OCI-M2 (cell line): Measurements from ENCODE around the gene MAGEB6B.
"Not testable (repeated sequence)": the region's sequence is repeated elsewhere in the genome, so short reads cannot be mapped to it uniquely, and the experiment has no call there.

Experiments used
- DNase-seq: peaks from one replicate; lab custom pipeline; 2025; ENCODE audit not compliant: unreplicated experiment; lab: John Stamatoyannopoulos, UW

MAGEB6B gene

GRCh38 chrX:26160301-26160700 is at the start of gene MAGEB6B:
MAGEB6B (plus strand) TSS chrX:26160601; CDS start chrX:26160601, 0 bp downstream.
- no peak for DNase-seq

GRCh38 chrX:26138274-26138673 is 22.1 kb upstream of the MAGEB6B start, which contains the start of gene MAGEB18:
MAGEB18 (plus strand) TSS chrX:26138343; CDS start chrX:26138986, 643 bp downstream.
- DNase-seq = no peak

- DNase-seq = no peak
Observed at GRCh38 chrX:26146024-26146423, 14.4 kb upstream of the MAGEB6B start.

DNA sequence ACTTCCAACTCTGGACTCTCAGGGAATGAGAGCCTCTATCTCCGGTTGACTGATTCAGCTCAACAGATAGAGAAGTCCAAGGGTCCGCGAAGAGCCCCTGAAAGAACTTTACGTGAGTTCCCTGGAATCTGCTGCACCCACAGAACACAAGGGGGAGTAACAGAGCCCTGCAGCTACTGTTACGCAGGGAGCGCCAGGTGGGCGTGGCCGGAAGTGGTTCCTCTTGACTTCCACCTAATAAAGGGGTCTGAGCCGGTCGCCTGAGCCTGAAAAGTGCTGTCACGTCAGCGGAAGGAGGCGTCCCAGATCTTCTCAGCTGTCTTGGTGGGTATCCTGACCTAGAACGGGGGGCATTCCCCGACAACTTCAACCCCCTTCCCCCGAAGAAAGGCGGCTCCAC is 31.8 kb downstream of the MAGEB6B start, which contains the start of gene MAGEB6:
MAGEB6 (plus strand) TSS at position 237 of the 400 bp plus-strand sequence. CDS start 1,407 bp downstream, outside the sequence.
- no peak for DNase-seq

- DNase-seq = no peak
Observed at GRCh38 chrX:26203561-26203960, 43.2 kb downstream of the MAGEB6B start.

- DNase-seq = not testable (repeated sequence)
Observed at GRCh38 chrX:26204717-26205116, 44.3 kb downstream of the MAGEB6B start.

DNA sequence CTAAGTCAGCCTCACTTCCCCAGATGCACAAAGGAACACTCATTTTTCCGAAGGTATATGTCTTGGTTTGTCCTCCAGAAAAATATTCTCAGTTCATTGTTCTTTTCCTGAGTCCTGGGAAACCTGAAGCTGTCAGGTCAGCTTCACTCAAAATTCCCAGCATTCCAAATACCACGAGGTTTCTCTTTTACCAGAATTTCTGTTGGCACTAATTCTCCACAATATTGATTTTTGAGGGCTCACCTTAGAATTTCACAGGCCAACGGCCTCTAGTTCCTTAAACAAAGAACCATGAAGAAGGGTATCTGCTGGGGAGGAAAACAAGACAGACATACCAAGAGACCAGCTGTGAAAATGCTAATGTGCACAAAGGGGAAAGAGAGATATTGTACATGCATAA is 47.6 kb downstream of the MAGEB6B start:
- no peak for DNase-seq
